ENCODE measurements around the gene SMCP.

SMCP gene

DNA sequence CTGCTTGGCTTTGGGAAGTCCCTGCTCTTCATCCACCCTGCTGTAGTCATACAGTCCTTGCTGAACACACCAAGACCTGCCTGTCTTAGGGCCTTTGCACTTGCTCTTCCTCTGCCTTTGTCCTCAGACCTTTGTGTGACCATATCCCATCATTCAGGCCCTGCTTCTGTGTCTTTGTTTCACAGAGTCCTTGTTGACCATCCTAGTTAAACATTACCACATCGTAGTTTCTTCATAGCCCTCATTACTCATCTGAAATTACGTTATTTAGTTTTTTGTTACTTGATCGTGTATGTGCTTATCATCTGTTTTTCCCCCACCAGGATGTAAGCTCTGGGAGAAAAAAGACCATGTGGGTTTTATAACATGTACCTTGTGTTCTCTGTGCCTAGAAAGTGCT, 50.5 kb downstream of the SMCP start:
- DNase-seq (ENCODE audit: low read depth in 1 of 2, low spot score in 1 of 2), result no peak
- TF ChIP-seq JUND (IDR thresholded peaks at IDR 0.05; ENCODE audit: low read depth), result no peak
- in situ Hi-C loops (cut with HindIII; ENCODE audit: low pct_unique_long_range_greater_than_20kb, low sequenced_read_pairs), result no loop called here

DNA sequence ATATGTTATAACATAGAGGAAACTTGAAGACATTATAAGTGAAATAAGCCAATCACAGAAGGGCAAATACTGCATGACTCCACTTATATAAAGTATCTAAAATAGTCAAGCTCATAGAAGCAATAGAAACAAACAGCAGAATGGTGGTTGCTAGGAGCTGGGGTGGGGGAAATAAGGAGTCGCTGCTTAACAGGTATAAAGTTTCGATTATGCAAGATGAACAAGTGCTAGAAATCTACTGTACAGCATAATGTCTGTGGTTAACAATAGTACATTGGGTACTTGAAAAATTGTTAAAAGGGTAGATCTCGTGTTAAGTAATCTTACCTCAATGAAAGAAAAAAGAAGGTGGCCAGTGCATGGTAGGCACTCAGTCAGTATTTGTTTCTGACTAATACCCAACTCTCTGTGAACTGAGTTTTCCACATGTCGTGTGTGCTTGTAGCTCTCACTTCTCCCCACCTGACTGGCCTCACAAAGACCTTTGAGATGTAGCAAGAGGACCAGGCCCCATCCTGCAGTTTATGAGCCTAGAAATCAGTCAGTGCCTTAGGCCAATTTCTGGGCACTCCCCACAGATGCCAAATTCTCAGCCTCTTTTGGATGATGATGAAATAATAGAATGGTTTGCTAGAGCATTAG, 54.2 kb downstream of the SMCP start:
- in situ Hi-C loops (cut with HindIII; ENCODE audit: low pct_unique_long_range_greater_than_20kb, low sequenced_read_pairs), result no loop called here
- TF ChIP-seq JUND (IDR thresholded peaks at IDR 0.05; ENCODE audit: low read depth), result no peak
- DNase-seq (ENCODE audit: low read depth in 1 of 2, low spot score in 1 of 2), result no peak

DNA sequence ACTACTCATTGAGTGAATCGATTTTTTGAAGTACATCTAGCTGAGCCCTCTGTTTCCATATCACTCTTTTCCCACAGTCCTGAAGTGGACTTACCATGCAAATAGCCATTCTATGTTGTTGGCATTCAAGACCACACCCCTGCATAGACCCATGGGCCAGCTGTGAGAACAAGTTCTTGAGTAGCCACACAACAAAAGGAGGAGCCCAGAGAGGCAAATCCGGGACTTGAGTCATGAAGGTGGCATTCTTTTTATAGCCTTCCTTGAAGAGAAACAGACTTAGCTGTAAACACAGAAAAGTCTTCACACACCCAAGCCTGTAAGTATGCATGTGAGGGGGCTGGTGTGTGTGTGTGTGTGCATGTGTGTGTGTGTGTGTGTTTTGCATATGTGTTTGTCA, 55.1 kb downstream of the SMCP start:
- no peak for TF ChIP-seq JUND (IDR thresholded peaks at IDR 0.05; ENCODE audit: low read depth)
- no peak for DNase-seq (ENCODE audit: low read depth in 1 of 2, low spot score in 1 of 2)
- in situ Hi-C loops (cut with HindIII; ENCODE audit: low pct_unique_long_range_greater_than_20kb, low sequenced_read_pairs), result no loop called here

All from T47D (cell line).